SK-N-MC (cell line): ENCODE data around the gene PRM2.

ENCODE experiments used
- EZH2 ChIP-seq: fragments of 200-600 bp; sonication (generic); IDR thresholded peaks from one replicate; pipeline ENCODE4 v1.6.1; 2017; ENCODE audit warnings: antibody characterized with exemption
- FOXP2 ChIP-seq: optimal IDR thresholded peaks from 2 replicates; pipeline ENCODE3; 2011; ENCODE audit warnings: mild to moderate bottlenecking, moderate library complexity; ENCODE audit not compliant: insufficient read depth; ENCODE audit errors: extremely low read length, control extremely low read depth
- POLR2AphosphoS5 ChIP-seq: IDR thresholded peaks from 2 replicates; pipeline ENCODE4 v1.6.1; 2012; ENCODE audit warnings: mild to moderate bottlenecking, low read depth, low read length, borderline replicate concordance

DNA sequence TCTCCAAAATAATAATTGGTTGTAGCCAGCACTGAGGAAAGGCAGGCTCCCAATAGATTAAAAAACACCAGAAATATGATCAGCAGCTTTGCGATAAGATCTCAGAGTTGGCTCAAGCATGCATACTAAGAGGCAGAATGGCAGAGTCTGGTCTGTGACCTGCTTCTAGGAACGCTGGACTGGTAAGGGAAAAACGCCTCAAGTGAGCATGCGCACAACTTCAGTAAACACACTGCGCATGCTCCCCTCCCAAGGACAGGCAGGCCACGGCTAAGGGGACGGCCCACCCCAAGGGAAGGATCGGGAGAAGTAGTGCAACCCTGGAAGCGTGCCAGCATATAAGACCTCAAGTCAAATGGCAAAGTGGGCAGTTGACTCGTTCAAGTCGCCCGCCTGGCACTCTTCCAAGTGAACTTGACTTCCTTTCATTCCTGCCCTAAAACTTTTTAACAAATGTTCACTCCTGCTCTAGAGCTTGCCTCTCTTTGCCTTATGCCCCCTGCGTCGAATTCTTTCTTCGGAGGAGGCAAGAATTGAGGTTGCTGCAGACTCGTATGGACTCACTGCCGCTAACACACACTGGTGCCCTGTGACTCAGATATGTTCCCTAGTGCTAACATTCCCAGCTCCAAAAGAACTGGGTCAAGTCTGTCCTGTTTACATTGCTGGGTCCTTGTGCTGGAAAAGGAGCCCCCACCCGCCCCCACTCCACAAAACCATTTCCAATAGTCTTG, 27.3 kb upstream of the PRM2 start:
- TF ChIP-seq FOXP2 (no peak), EZH2 (no peak), POLR2AphosphoS5 (no peak)
